GM19395 (cell line): ENCODE data around the gene TMEM250.
A peak's percentile ranks its signal among the peaks of the same experiment; 100 is the strongest.

Source experiments
- ATAC-seq: cut with Tn5 transposase; IDR thresholded peaks from one replicate; pipeline ENCODE4 v1.9.1; 2021; ENCODE audit warnings: mild to moderate bottlenecking, moderate library complexity; ENCODE audit not compliant: unreplicated experiment

TMEM250 gene

DNA sequence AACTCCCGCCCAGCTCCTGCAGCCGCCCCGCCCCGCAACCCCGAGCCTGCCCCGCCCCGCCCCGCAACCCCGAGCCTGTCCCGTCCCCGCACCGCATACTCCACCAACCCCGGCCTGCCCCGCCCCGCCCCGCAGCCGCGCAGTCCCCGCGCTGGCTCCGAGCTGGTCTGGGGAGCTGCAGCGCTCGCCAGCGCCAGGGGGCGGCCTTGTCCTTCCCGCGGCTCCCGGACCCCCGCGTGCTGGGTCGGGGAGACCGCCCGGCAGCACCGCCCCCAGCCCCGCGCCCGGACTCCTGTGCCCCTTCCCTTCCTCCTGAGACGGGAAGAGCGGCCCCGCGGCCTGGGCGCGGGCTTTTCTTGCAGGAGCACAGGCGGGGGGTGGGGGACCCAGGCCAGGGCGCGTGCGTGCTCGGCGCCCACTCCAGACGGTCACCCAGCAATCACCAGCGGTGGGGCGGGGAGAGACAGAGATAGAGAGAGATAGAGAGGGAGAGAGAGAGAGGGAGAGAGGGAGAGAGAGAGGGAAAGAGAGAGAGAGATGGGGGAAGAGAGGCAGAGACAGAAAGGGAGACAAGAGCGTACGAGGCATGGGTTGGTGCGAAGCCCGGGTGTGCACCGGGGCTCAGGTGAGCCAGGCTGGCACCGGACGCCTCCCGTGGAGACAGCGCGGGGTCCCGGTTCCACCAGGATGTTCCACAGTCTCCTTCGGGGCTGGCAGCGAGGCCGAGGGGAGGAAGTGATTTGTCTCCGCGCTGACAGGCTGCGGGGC, 14.7 kb upstream of the TMEM250 start:
- no peak for ATAC-seq

DNA sequence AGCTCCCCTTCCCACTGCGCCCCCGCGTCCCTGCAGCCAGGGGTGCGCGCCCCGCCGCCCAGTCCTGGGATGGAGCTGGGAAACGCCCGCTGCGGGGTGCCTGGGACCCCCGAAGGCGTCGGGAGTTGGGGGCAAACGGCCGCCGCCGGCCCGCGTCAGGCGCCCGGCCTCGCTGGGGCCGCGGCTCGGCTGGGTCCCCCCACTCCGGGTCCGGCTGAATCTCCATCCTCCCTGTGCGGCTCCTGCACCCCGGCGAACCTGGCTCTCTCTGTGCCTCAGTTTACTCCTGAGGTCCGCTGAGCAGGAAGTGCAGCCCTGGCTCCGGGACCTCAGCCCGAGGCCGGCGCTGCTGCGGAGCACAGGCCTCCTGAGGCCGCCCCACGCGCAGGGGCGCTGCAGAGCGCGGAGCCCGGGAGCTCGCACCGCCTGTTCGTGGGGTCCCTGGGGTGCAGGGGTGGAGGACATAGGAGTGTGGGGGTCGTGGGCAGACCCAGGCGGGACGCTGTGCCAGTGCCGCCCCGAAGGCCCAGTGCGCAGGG, 13.9 kb upstream of the TMEM250 start:
- no peak for ATAC-seq

DNA sequence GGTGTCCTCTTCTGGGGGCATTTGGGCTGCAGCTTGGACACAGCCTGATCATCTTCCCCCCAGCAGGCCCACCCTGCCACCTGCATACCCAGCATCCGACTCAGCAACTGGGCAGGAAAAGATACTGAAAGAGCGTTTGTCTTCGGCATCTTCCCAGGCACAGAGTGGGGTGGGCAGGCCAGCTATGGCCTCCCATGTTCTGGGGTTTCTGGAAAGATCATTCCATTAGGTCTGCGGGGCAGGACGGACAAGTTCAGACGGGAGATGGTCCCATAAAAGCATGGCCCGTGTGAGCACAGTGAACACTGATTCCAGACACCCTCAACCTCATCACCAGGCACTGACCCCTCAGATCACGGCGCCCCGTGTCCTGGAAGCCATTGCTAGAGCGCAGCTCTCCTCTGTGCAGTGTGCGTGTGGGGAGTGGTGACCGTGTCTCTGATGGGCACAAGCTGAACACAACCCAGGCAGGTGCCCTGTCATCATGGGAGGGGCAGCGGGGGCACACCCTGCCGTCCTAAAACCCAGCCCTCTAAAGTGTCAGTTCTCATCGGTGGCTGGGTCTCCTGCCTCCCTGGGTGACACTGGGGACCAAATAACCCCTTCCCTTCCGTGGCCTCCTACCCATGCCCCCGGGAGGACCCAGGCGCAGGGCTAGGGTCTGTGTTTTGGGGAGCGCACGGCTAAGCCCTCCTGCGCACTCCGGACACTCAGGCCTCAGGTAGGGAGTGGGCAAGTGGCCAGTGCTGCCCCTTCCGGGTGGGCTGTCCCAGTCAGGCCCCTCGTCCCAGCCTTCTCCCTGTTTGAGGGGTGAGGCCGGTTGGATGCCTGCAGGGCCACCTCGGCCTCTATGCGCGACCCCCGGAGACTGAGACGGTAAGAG, 13.2 kb upstream of the TMEM250 start:
- ATAC-seq = no peak

DNA sequence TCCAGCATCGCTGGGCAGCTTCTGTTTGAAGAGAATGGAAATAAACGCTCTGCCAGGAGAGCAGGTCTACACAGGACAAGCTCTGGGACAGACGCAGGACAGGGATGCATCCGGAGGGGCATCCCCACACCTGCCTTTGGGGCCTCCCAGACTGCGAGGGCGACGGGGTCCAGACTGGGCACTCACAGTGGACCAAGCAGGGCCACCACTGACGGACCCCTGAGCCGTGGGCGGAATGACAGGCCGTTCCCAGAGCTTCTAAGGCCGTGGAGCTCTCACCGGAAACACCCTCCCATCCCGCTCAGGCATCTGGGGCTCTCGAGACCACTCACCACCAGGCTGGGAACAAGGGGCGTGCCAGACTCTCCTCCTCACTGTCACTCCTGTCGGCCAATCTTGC, 10.5 kb upstream of the TMEM250 start:
- ATAC-seq = no peak

DNA sequence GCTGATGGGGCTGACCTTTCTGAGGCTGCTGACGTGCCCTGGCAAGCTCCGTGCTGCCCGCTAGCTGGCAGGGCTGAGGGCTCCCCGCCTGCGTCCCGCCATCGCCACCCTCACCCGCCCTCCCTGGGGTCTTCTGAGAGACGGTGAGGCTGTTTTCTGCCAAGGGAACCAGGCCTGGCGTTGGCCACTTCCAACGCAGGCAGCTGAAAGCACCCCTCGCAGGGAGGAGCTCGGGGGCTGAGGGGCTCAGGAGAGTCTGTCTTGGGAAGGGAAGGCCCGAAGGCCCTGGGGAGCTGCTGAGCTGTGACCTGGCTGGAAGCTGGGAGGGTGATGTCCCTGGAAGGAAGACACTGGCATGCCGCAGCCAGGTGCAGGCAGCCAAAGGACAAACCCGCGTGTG, 9.8 kb upstream of the TMEM250 start:
- no peak for ATAC-seq

DNA sequence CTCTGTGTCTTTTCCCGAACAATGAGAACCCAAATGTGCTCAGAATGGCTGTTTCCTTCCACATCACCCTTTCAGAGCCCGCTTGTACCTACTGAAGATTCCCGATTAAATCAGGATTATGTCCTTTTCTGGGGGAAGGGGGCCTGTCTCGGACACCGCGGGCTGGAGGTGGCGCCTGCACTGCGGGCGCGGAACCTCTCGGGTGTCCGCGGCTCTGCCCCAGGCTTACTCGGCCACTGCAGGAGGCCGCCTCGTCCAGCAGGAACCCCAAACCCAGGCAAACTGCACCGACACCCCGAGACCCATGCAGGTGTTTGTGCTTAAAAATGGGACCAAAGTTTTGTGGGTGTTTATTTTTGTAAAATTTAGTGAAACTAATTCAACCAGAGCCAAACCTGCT, 8.6 kb upstream of the TMEM250 start:
- no peak for ATAC-seq

DNA sequence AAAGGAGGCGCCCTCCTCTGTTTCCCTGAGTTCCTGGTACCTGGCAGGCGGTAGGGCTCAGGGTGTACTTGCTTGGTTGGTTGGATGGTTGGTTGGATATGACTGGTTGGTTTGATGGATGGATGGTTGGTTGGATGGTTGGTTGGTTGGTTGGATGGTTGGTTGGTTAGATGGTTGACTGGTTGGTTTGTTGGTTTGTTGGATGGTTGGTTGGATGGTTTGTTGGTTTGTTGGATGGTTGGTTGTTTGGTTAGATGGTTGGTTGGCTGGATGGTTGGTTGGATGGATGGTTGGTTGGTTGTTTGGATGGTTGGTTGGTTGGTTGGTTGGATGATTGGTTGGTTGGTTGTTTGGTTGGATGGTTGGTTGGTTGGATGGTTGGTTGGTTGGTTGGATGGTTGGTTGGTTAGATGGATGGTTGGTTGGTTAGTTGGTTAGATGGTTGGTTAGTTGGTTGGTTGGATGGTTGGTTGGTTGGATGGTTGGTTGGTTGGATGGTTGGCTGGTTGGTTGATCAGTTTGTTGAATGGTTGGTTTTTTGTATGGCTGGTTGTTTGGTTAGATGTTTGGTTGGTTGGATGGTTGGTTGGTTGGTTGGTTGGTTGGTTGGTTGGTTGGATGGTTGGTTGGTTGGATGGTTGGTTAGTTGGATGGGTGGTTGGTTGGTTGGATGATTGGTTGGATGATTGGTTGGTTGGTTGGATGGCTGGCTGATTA, 6.5 kb upstream of the TMEM250 start:
- ATAC-seq = no peak

DNA sequence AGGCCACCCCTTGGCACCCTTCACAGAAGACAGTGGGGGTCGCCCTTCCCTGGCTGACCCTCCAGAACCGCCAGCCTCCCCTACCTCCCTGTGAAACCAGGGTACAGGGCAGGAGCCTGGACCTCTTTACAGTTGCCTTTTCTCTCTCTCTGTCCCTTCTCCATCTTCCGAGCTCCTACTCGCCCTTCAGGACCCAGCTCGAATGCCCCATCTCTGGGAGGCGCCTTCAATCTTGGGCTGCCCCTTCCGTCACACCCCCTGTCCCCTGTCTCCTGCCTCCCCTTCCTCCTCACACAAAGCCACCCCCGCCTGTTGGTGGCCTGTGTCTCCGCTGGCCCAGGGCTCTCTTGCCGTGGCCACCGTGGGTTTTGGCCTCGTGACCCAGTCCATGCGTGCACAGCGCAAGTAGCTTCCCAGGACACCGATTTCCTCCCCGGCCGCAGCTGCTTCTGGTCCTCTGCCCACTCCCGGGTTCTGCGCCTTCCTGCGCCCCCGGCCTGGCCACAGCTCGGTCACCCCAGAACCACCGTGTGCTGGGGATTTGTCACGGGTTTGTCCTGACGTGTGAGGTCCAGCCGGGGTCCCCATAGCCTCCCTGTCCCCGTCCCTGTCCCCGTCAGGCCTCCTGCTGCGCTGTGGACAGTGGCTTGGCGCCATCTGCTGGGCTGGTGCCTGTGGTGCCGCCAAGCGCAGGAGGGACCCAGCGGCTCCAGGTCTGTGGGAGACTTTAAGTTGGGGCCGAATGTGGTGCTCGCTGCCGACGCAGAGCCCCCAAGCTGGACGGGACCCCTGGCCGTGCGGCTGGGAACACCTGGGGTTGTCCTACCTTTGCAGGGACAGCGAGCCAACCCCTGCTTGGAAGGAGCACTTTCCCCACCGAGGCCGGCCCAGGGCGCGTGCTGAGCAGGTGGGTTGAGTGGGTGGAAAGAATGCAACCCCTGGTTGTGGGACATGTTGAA, 4.0 kb upstream of the TMEM250 start:
- no peak for ATAC-seq

DNA sequence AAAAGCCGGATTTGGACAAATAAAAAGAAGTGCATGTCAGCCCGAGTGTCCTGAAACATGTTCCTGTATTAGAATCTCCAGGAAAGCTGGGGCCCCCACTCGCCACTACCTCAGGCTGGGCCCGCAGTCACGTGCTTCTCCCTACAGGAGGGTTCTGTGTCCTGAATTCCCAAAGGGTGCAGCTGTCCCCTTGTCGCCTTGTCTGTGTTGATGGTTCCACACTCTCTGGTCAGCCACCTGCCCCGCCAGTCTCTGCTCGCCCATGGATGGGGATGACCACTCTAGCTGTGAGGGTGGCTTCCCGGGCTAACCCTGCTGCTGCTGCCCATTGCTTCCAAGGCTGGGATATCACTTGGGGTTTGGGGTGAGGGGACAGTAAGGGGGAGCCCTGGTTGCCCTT, 3.1 kb upstream of the TMEM250 start:
- ATAC-seq = no peak

DNA sequence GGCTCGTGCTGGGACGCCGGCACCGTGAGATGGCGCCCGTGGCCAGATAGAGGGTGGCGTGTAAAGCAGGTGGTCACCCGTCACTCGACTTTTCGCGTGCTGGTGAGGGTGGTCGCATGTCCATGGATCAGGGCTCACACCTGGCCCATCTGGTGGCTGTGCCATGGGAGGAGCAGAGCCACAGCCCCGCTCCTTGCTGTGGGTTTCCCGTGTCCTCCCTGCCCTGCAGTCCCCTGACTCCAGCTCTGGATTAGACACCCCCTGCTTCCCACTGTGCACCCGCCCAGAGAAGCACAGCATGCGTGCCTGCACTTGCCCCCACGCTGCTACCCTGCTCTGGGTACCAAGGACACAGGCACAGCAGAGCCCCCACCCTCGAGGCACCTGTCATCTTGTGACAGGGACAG, 1.8 kb upstream of the TMEM250 start:
- ATAC-seq = no peak

DNA sequence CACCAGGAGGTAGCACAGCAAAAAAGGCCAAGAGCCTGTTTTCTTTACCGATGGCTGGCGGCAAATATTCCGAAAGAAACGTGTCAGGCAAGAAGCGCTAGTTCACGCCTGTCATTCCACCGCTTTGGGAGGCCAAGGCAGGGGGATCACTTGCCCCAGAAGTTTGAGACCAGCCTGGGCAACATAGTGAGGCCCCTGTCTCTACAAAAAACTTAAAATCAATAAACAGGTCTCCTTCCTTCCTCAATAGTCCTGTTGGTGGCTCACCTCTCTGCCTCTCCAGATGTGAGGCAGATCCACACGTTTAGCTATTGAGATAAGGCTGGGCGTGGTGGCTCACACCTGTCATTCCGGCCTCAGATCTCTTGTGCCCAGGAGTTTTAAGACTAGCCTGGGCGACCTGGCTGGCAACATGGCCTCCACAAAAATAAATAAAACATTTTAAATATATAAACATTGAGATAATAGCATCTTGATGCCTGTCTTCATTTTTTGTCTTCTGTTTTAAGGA, 1.3 kb upstream of the TMEM250 start:
- ATAC-seq = no peak

DNA sequence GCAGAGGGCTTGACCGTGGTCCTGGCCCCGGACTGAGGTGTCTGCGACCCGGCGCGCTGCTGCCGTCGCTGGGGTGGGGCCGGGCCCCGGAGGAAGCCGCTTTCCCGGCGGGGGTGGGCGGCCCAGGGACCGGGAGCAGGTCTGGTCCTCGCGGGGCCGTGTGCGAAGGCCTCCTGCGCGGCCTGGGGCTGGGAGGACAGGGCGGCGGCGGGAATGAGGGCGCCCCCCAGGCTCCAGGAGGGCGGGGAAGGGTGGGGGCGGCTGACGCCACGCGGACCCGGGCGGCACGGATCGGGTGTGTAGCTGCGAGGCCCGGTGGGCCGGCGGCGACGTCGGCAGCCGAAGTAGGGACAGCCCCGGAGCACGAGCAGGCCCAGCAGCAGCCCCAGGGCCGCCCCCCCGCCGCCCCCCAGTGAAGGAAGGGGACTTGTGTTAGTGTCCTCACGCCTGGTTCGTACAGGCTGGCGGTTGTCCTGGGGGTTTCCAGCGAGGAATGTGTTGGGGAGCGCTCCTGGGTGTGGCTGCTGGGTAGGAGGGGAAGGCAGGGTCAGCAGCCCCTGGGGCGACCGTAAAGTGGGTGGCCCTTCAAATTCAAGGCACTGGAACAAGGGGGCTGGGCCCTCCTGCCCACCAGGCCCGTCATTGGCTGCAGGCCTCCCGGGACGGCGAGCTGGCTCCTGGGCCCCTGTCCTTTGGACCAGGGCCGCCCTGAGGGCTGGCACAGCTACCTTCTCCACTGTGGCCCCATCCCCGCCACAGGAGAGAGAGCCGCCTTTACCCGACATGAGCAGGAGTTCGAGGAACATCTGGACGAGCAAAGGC, 597 bp upstream of the TMEM250 start:
- ATAC-seq = peak; percentile 25

DNA sequence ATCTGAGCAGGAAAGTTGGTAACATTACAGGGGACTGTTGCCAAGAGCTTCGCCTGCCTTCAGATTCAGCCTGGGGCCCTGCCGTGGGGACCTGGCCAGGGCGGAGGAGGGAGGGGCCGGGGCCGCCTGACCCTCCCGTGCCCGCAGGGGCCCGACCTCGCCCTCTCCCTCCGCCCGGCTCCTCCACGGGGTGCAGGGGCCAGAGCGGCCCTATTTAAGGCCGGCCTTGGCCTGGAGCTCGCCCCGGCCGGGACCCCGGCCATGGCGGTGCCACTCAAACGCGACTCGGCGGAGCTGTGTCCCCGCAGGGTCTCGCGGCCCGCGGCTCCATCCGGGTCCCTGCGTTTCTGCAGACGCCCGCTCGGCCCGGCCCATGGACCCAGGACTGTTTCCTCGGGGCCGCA, 757 bp downstream of the TMEM250 start:
- ATAC-seq = peak; percentile 16

DNA sequence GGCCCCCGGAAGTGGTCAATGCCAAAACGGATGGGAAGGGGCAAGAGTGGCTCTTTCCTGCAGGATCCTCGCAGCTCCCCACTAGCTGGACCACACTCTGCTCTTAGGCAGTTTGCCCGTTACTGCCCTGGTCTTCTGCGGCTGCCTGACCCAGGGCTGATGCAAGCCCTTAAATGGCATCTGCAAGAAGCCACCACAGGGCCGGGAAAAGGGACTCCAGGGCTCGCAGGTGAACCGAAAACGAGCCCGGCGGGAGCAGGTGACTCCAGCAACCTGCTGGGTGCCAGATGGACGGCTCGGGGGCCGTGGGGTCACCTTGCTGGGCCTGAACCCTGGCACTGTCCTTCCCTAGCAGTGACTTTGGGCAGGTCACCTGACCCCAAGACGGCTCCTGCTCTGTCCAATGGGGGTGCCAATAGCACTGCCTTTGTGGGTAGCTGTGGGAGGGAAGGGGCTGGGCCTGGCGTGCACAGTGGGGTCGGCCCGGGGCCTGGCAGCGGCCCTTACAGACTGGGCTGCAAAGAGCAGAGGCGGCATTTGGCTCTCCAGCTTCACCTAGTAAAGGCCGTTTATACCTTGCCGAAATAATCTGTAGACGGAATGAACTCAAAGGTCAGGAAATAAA, 1.3 kb downstream of the TMEM250 start:
- no peak for ATAC-seq

DNA sequence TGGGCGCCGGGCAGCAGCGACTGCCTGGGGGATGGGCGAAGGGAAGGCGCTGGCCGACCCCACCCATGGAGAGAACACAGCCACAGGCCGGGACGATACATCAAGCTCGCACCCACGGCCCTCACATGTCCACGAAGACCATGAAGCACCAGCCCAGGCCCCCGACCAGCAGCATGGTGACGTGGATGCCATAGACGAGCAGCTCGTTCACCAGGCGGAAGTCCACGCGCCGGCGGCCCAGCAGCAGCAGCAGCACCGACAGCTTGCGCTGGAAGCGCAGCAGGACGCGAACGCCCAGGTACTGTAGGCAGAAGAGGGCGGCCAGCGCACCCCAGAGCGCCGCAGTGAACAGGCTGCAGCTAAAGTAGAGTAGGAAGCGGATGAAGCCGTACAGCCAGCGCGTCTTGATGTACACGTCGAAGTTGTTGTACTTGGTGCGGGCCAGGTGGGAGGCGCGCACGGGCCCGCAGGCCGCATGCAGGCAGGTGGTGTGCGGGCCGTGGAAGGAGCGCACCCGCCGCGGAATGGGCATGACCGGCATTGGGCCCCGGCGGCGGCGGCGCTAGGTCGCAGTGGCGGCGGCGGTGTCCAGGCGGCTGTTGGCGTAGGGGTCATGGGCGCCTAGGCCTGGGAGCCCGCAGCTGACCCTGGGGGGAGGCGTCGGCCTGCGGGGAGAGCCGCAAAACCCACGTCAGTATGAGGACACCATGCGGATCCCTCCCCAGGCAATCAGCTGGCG, 2.1 kb downstream of the TMEM250 start:
- ATAC-seq = no peak

DNA sequence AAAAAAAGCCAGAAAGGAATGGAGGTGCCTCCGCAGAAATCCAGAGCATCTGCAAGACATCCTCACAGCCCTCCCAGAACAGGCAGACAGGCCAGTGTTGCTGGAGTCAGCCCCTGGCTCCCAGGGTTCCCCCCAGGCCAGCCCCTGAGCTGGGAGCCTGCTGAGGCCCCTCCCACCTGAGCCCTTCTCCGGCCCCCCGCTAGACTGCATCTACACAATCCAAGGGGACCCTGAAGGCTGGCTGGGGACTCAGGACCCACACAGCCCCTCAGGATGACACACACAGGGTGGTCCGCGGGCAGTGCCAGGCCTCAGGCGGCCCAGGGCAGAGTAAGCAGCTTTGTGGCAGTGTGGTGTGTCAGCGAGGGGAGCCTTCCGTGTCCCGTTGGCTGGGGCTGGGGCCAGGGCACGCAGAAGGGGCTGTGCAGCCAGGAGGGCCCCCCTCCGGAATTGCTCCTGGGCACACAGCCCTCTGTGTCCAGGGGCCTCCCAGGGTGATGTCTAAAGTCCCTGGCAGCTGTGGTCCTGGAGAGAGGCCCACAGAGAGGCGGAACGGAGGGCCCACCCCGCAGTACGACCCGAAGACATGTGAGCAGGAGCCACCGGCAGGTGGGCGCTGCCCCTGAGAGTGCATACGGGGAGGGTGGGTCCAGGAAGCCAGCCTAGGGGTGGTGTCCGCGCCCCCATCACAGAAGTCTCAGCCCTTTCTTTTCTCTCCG, 2.9 kb downstream of the TMEM250 start:
- no peak for ATAC-seq

DNA sequence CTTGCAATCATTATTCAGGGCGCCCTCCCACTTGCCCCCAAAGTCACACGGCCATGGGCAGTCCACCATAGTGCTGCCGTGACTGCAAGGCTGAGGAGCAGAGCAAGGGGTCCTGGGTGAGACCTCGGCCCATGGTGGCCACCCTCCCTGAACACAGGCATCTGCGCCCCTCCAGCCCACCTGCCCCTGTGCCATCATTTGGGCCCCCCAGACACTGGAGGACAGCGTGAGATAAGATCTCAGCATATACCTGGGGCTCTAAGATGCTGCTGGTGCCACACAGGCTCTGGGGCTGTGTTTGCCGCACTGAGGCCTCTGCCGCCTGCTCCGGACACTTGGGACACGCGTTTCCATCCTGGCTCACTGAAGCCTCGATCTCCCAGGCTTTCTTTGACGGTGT, 3.5 kb downstream of the TMEM250 start:
- ATAC-seq = no peak
